ENCODE data around the gene SYF2.

- no peak for TF ChIP-seq CTCF (IDR thresholded peaks at IDR 0.05)
- TF ChIP-seq ATF3 (CRISPR knock-in tag; conservative IDR thresholded peaks at IDR 0.05), result no peak
- no peak for TF ChIP-seq ATF2 (CRISPR knock-in tag; IDR thresholded peaks at IDR 0.05; ENCODE audit: borderline replicate concordance, low read depth)
- no peak for TF ChIP-seq ESRRA (CRISPR knock-in tag; IDR thresholded peaks at IDR 0.05; ENCODE audit: borderline replicate concordance)
- TF ChIP-seq ELF4 (CRISPR knock-in tag; IDR thresholded peaks at IDR 0.05; ENCODE audit: low read depth), result no peak
- no peak for TF ChIP-seq MXD4 (CRISPR knock-in tag; IDR thresholded peaks at IDR 0.05; ENCODE audit: borderline replicate concordance)
- TF ChIP-seq ZBTB21 (CRISPR knock-in tag; IDR thresholded peaks at IDR 0.05; ENCODE audit: borderline replicate concordance), result no peak
- no peak for TF ChIP-seq TEAD4 (CRISPR knock-in tag; IDR thresholded peaks at IDR 0.05)
- no peak for TF ChIP-seq USF2 (CRISPR knock-in tag; IDR thresholded peaks at IDR 0.05)
- TF ChIP-seq ARID4B (CRISPR knock-in tag; IDR thresholded peaks at IDR 0.05; ENCODE audit: borderline replicate concordance), result no peak
Observed at GRCh38 chr1:25243907-25244306, 11.6 kb upstream of the SYF2 start.

Data from WTC11 (cell line).